PC-9 (cell line): ENCODE measurements around the gene KLRF1. TPM values are rescaled to one million over a fixed set of nuclear protein-coding genes. Genes with fewer than 3 reads are reported as not detected.

Source experiments
- BruUV-seq: library from RNA; stranded (reverse); fragments of 400-500 nt; replicated peaks from 2 replicates; lab custom pipeline; 2021; lab: Mats Ljungman, UMichigan
- CTCF ChIA-PET: fragments of 300-600 bp; sonication (Branson Sonifier 250); formaldehyde crosslinking; loops from one replicate; lab custom pipeline; 2022; ENCODE audit warnings: antibody characterized with exemption; lab: Charles Lee
- POLR2A ChIA-PET: fragments of 300-600 bp; sonication (Branson Sonifier 250); formaldehyde crosslinking; loops from one replicate; lab custom pipeline; 2022; ENCODE audit warnings: antibody characterized with exemption; ENCODE audit not compliant: unreplicated experiment; lab: Charles Lee
- DNase-seq, 2 experiments: peaks; one replicate each; pipeline versions ENCODE4 v3.0.0 to v3.0.0-alpha.2; 2015 to 2022; ENCODE audit warnings: mixed read lengths in 1 of 2
- H2AFZ ChIP-seq: fragments of 200-600 bp; sonication (generic); 2 replicates; pipeline ENCODE4 v1.8.1; 2017; ENCODE audit warnings: antibody characterized with exemption
- H3F3A ChIP-seq: fragments of 200-600 bp; sonication (generic); 2 replicates; pipeline ENCODE4 v1.8.1; 2017; ENCODE audit warnings: antibody characterized with exemption, mild to moderate bottlenecking, low read depth; ENCODE audit not compliant: insufficient read depth
- H3K27ac ChIP-seq: fragments of 200-600 bp; sonication (generic); 2 replicates; pipeline ENCODE4 v1.6.1; 2016; ENCODE audit warnings: mixed run types
- H3K27me3 ChIP-seq: fragments of 200-600 bp; sonication (generic); 2 replicates; pipeline ENCODE4 v1.6.1; 2016; ENCODE audit warnings: low read depth, mixed run types; ENCODE audit not compliant: insufficient read depth
- H3K36me3 ChIP-seq: fragments of 200-600 bp; sonication (generic); 2 replicates; pipeline ENCODE4 v1.6.1; 2016; ENCODE audit warnings: low read depth, mixed run types
- H3K4me1 ChIP-seq: fragments of 200-600 bp; sonication (generic); replicated peaks from 2 replicates; pipeline ENCODE4 v1.6.1; 2016; ENCODE audit warnings: mixed run types; ENCODE audit not compliant: insufficient read depth
- H3K4me2 ChIP-seq: fragments of 200-600 bp; sonication (generic); 2 replicates; pipeline ENCODE4 v1.6.1; 2017; ENCODE audit warnings: mixed run types
- H3K4me3 ChIP-seq: fragments of 200-600 bp; sonication (generic); 2 replicates; pipeline ENCODE4 v1.6.1; 2016; ENCODE audit warnings: mixed run types
- H3K79me2 ChIP-seq: fragments of 200-600 bp; sonication (generic); 2 replicates; pipeline ENCODE4 v1.6.1; 2017; ENCODE audit warnings: low read depth, mixed run types
- H3K9me2 ChIP-seq: fragments of 200-600 bp; sonication (generic); 2 replicates; pipeline ENCODE4 v1.8.1; 2017; ENCODE audit warnings: mild to moderate bottlenecking; ENCODE audit not compliant: insufficient read depth
- H3K9me3 ChIP-seq: fragments of 200-600 bp; sonication (generic); 2 replicates; pipeline ENCODE4 v1.8.1; 2016; ENCODE audit warnings: low read depth; ENCODE audit not compliant: insufficient read depth
- H4K20me1 ChIP-seq: fragments of 200-600 bp; sonication (generic); 2 replicates; pipeline ENCODE4 v1.8.1; 2017; ENCODE audit not compliant: insufficient read depth
- CTCF ChIP-seq: fragments of 200-600 bp; sonication (generic); conservative IDR thresholded peaks from 2 replicates; pipeline ENCODE4 v1.6.1; 2017; ENCODE audit warnings: mixed run types, antibody characterized with exemption, mild to moderate bottlenecking, moderate library complexity
- EZH2 ChIP-seq: fragments of 200-600 bp; sonication (generic); IDR thresholded peaks from 2 replicates; pipeline ENCODE4 v1.8.0; 2017; ENCODE audit warnings: antibody characterized with exemption, low read depth
- intact Hi-C: fragments of 100-400 bp; cut with micrococcal nuclease; formaldehyde crosslinking; loops from one replicate; pipeline ENCODE4 v1.10.0; 2022; ENCODE audit not compliant: unreplicated experiment
- total RNA-seq: library from RNA; stranded (reverse); gene quantifications from 2 replicates; pipeline ENCODE4 v1.2.3, GENCODE V29; 2021

KLRF1 gene
- total RNA-seq, 1 experiment from 2014 or later = not detected

DNA sequence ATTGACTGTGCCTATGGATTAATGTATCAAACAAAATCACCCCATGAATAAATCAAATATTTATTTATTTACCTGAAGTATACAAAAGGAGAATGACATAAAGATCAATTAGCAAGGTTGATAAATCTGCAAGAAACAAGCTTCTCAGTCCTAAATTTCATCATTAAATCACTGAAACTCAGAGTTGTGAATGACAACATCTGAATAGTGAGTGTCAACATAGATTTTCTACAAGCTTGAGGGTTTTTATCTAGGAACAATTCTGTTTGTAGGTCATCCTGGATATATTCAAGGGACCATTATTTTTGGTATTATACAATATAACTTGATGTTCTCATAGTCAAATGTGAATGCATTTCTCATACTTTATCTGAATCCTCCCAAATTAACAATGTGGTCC lies 17.4 kb upstream of the KLRF1 start:
- Histone ChIP-seq H3K4me1 (no peaks in the 10 kb centered on the region), H3K9me2 (no peaks in the 10 kb centered on the region), H3K4me2 (no peak overlapping the region), H3K79me2 (no peaks in the 10 kb centered on the region), H2AFZ (no peak overlapping the region), H4K20me1 (no peaks in the 10 kb centered on the region), H3K27ac (no peak overlapping the region), H3K9me3 (no peaks in the 10 kb centered on the region), H3F3A (no peaks in the 10 kb centered on the region), H3K4me3 (no peak overlapping the region), H3K27me3 (no peaks in the 10 kb centered on the region), H3K36me3 (no peaks in the 10 kb centered on the region)
- BruUV-seq = no TSS peak
- POLR2A ChIA-PET = no interaction called here
- peak in 1 of 2 experiments; percentile 11 for DNase-seq
- TF ChIP-seq CTCF = no peak
- no peak for TF ChIP-seq EZH2
- intact Hi-C loops = loop anchor here (5.0 kb wide), 1 partner anchor 202 kb away; the partner anchor contains the start of gene CLEC12B
- CTCF ChIA-PET = no interaction called here

- BruUV-seq = no TSS peak
- 0 out of 2 replicates have a peak, but pooled peaks cover 4% of the 10 kb centered on the region for H3K9me2 ChIP-seq
- no peak overlapping the region for H3K4me2 ChIP-seq
- intact Hi-C loops = loop anchor here (5.0 kb wide), 1 partner anchor 202 kb away; the partner anchor contains the start of gene CLEC12B
- no peaks in the 10 kb centered on the region for H3F3A ChIP-seq
- no peaks in the 10 kb centered on the region for H3K9me3 ChIP-seq
- no peaks in the 10 kb centered on the region for H3K4me1 ChIP-seq
- no peaks in the 10 kb centered on the region for H4K20me1 ChIP-seq
- H3K36me3 ChIP-seq = no peaks in the 10 kb centered on the region
- ChIA-PET CTCF (no interaction called here), POLR2A (no interaction called here)
- H3K27ac ChIP-seq = no peak overlapping the region
- TF ChIP-seq CTCF = no peak
- TF ChIP-seq EZH2 = no peak
- no peaks in the 10 kb centered on the region for H3K79me2 ChIP-seq
- no peak overlapping the region for H3K4me3 ChIP-seq
- 0 out of 2 replicates have a peak overlapping the region, but pooled peaks have one; percentile 5 for H2AFZ ChIP-seq
- H3K27me3 ChIP-seq = no peaks in the 10 kb centered on the region
- DNase-seq = no peak
These were observed 16.6 kb upstream of the KLRF1 start for GRCh38 chr12:9810671-9811070.

DNA sequence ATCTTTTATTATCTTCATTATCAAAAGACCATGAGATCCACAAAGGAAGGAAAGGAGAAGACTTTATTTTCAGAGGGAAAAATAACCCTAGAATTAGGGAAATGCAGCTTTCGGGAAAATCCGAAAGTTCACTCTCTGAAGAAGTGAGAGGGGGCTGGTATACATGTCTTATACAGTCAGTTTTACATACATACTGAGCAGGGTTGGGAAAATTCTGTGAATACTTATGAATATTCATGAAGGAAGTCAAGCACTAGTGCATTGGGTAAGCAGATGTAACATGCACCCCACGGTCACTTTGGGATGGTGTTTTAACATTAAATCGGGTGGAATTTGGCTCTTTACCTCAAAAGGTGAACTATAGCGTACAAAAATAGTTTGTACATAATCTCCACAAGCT lies 15.7 kb upstream of the KLRF1 start:
- TF ChIP-seq EZH2 (no peak), CTCF (no peak)
- no peak overlapping the region for H3K27ac ChIP-seq
- ChIA-PET CTCF (interaction anchor here (0.7 kb wide), 1 partner anchor 115 kb away, joined by 13 read pairs; no protein-coding TSS in a partner anchor), POLR2A (no interaction called here)
- H3K9me2 ChIP-seq = 0 out of 2 replicates have a peak, but pooled peaks cover 7% of the 10 kb centered on the region
- no TSS peak for BruUV-seq
- H3K4me1 ChIP-seq = no peaks in the 10 kb centered on the region
- intact Hi-C loops = loop anchor here (5.0 kb wide), 1 partner anchor 201 kb away; the partner anchor contains the start of gene CLEC12B
- no peak overlapping the region for H3K4me3 ChIP-seq
- no peaks in the 10 kb centered on the region for H3K9me3 ChIP-seq
- no peaks in the 10 kb centered on the region for H3F3A ChIP-seq
- H3K79me2 ChIP-seq = no peaks in the 10 kb centered on the region
- no peak overlapping the region for H3K4me2 ChIP-seq
- no peaks in the 10 kb centered on the region for H4K20me1 ChIP-seq
- H2AFZ ChIP-seq = no peak overlapping the region
- H3K27me3 ChIP-seq = no peaks in the 10 kb centered on the region
- no peak for DNase-seq
- no peaks in the 10 kb centered on the region for H3K36me3 ChIP-seq
